Stimulated activated CD8-positive, alpha-beta memory T cell treated with anti-CD3 and anti-CD28 coated beads, Interleukin-12 subunit alpha, Interleukin-12 subunit beta, amount 100 ng/mL, for 24 hours (primary cell): ENCODE results near the gene GSTA5.
"Not testable (repeated sequence)": the region's sequence is repeated elsewhere in the genome, so short reads cannot be mapped to it uniquely, and the experiment has no call there.

Experiments used
- DNase-seq: peaks from one replicate; pipeline ENCODE4 v3.0.0-alpha.2; 2020; ENCODE audit errors: extremely low read depth

The GSTA5 gene

GRCh38 chr6:52840763-52841585 is at the start of gene GSTA5:
GSTA5 (minus strand) TSS chr6:52840813.
- DNase-seq, result no peak

- no peak for DNase-seq
These were observed 49.4 kb upstream of the GSTA5 start for GRCh38 chr6:52890018-52890417.

GRCh38 chr6:52887910-52888524 is 47.4 kb upstream of the GSTA5 start:
- DNase-seq, result no peak

- DNase-seq, result no peak
These were observed 41.6 kb upstream of the GSTA5 start for GRCh38 chr6:52881996-52882841.

GRCh38 chr6:52881662-52881995 is 41.0 kb upstream of the GSTA5 start:
- no peak for DNase-seq

GRCh38 chr6:52877786-52878185 is 37.2 kb upstream of the GSTA5 start:
- no peak for DNase-seq

- DNase-seq, result no peak
These were observed 36.6 kb upstream of the GSTA5 start for GRCh38 chr6:52877168-52877567.

- no peak for DNase-seq
These were observed 35.6 kb upstream of the GSTA5 start for GRCh38 chr6:52876056-52876787.

GRCh38 chr6:52872031-52872430 is 31.4 kb upstream of the GSTA5 start:
- no peak for DNase-seq

- DNase-seq, result no peak
These were observed 31.0 kb upstream of the GSTA5 start for GRCh38 chr6:52871621-52872020.

GRCh38 chr6:52870335-52871091 is 29.9 kb upstream of the GSTA5 start:
- DNase-seq, result not testable (repeated sequence)

GRCh38 chr6:52868899-52869298 is 28.3 kb upstream of the GSTA5 start:
- not testable (repeated sequence) for DNase-seq

GRCh38 chr6:52868240-52868639 is 27.6 kb upstream of the GSTA5 start:
- DNase-seq, result no peak

GRCh38 chr6:52861151-52861550 is 20.5 kb upstream of the GSTA5 start:
- not testable (repeated sequence) for DNase-seq

GRCh38 chr6:52858416-52858815 is 17.8 kb upstream of the GSTA5 start:
- no peak for DNase-seq

GRCh38 chr6:52856137-52856536 is 15.5 kb upstream of the GSTA5 start:
- DNase-seq, result not testable (repeated sequence)

- DNase-seq, result no peak
These were observed 8.5 kb upstream of the GSTA5 start for GRCh38 chr6:52849137-52849536.

GRCh38 chr6:52846002-52846401 is 5.4 kb upstream of the GSTA5 start:
- no peak for DNase-seq

GRCh38 chr6:52843605-52844004 is 3.0 kb upstream of the GSTA5 start:
- DNase-seq, result no peak

GRCh38 chr6:52839124-52840055 is 1.2 kb downstream of the GSTA5 start:
- no peak for DNase-seq
